Liver (tissue), 9 donors: ENCODE data around the gene LSAMP. TPM values are rescaled to one million over a fixed set of nuclear protein-coding genes. Genes with fewer than 3 reads are reported as not detected.

Experiments used
- DNase-seq: peaks from one replicate; pipeline ENCODE4 v3.0.0-alpha.2; 2017; ENCODE audit warnings: low spot score
- H3K27ac ChIP-seq, 2 donors: one replicate each; pipeline ENCODE4 v1.7.0; 2013; ENCODE audit warnings: inconsistent platforms in 2 of 2, low read length in 2 of 2, control low read depth in 1 of 2, low read depth in 1 of 2, mild to moderate bottlenecking in 1 of 2
- H3K27me3 ChIP-seq, 4 donors: one replicate each; pipeline versions ENCODE4 v1.6.1 to v1.7.0; 2013; ENCODE audit warnings: low read length in 3 of 4, inconsistent platforms in 1 of 4, mild to moderate bottlenecking in 1 of 4, moderate library complexity in 1 of 4; ENCODE audit not compliant: control insufficient read depth in 4 of 4, insufficient read depth in 4 of 4
- H3K36me3 ChIP-seq, 4 donors: one replicate each; pipeline versions ENCODE4 v1.6.1 to v1.7.0; 2013; ENCODE audit warnings: low read length in 3 of 4, mild to moderate bottlenecking in 3 of 4, low read depth in 1 of 4, moderate library complexity in 1 of 4; ENCODE audit not compliant: control insufficient read depth in 4 of 4, insufficient read depth in 3 of 4
- H3K4me1 ChIP-seq, 4 donors: one replicate each; pipeline versions ENCODE4 v1.6.1 to v1.7.0; 2013; ENCODE audit warnings: low read length in 3 of 4, mild to moderate bottlenecking in 3 of 4, moderate library complexity in 1 of 4; ENCODE audit not compliant: control insufficient read depth in 4 of 4, insufficient read depth in 4 of 4
- H3K4me3 ChIP-seq, 3 donors: one replicate each; pipeline versions ENCODE4 v1.6.1 to v1.7.0; 2013; ENCODE audit warnings: low read length in 3 of 3, control low read depth in 1 of 3, low read depth in 1 of 3, mild to moderate bottlenecking in 1 of 3
- H3K9ac ChIP-seq, 2 donors: one replicate each; pipeline ENCODE4 v1.7.0; 2013; ENCODE audit warnings: low read length in 2 of 2, mild to moderate bottlenecking in 2 of 2, moderate library complexity in 2 of 2, control low read depth in 1 of 2, low read depth in 1 of 2
- H3K9me3 ChIP-seq, 4 donors: one replicate each; pipeline versions ENCODE4 v1.6.1 to v1.7.0; 2013; ENCODE audit warnings: low read length in 3 of 4; ENCODE audit not compliant: control insufficient read depth in 4 of 4
- FOXA1 ChIP-seq: IDR thresholded peaks from 2 replicates; pipeline ENCODE4 v1.6.1; 2016; ENCODE audit warnings: antibody characterized with exemption
- FOXA2 ChIP-seq: IDR thresholded peaks from 2 replicates; pipeline ENCODE4 v1.6.1; 2016; ENCODE audit warnings: antibody characterized with exemption
- GABPA ChIP-seq, 2 donors: IDR thresholded peaks in 1 of 2; conservative IDR thresholded peaks in 1 of 2; 2 replicates each; pipeline ENCODE4 v1.6.1; 2016; ENCODE audit warnings: antibody characterized with exemption in 2 of 2, mild to moderate bottlenecking in 1 of 2, moderate library complexity in 1 of 2
- HNF4G ChIP-seq: IDR thresholded peaks from 2 replicates; pipeline ENCODE4 v1.6.1; 2016; ENCODE audit warnings: antibody characterized with exemption
- JUND ChIP-seq, 2 donors: IDR thresholded peaks; 2 replicates each; pipeline ENCODE4 v1.6.1; 2016; ENCODE audit warnings: antibody characterized with exemption in 2 of 2
- NR2F2 ChIP-seq: IDR thresholded peaks from 2 replicates; pipeline ENCODE4 v1.6.1; 2016; ENCODE audit warnings: antibody characterized with exemption
- RAD21 ChIP-seq, 2 donors: IDR thresholded peaks; 2 replicates each; pipeline ENCODE4 v1.6.1; 2016; ENCODE audit warnings: antibody characterized with exemption in 2 of 2, mild to moderate bottlenecking in 2 of 2
- RXRA ChIP-seq, 2 donors: IDR thresholded peaks; 2 replicates each; pipeline ENCODE4 v1.6.1; 2017 to 2018; ENCODE audit warnings: antibody characterized with exemption in 2 of 2, mild to moderate bottlenecking in 1 of 2
- SP1 ChIP-seq: IDR thresholded peaks from 2 replicates; pipeline ENCODE4 v1.6.1; 2018; ENCODE audit warnings: antibody characterized with exemption, mild to moderate bottlenecking
- TAF1 ChIP-seq: conservative IDR thresholded peaks from 2 replicates; pipeline ENCODE4 v1.6.1; 2016; ENCODE audit warnings: antibody characterized with exemption, mild to moderate bottlenecking
- YY1 ChIP-seq: IDR thresholded peaks from 2 replicates; pipeline ENCODE4 v1.6.1; 2016; ENCODE audit warnings: antibody characterized with exemption, mild to moderate bottlenecking
- WGBS: extraction: QIAGEN DNeasy Blood & Tissue Kit; methylation state at CpG from one replicate; pipeline ENCODE4 v1.1.7; 2013; 5-methylcytosine and 5-hydroxymethylcytosine counted together
- polyA plus RNA-seq, 2 donors: library from polyadenylated mRNA; stranded (reverse) in 1 of 2; unstranded in 1 of 2; fragments of 200-250 nt in 1 of 2; fragments of >200 nt in 1 of 2; fragmentation: Nextera tagmentation in 1 of 2; extraction: Ambion mirVana in 1 of 2; gene quantifications; one replicate each; pipeline versions ENCODE4 v1.2.1 to v1.2.3, GENCODE V29; 2013 to 2015
- total RNA-seq, 2 donors: library from RNA; depleted of rRNA; stranded (reverse); fragments of >200 nt; gene quantifications; one replicate each; pipeline ENCODE4 v1.2.3, GENCODE V29; 2014
- TF ChIP-seq, protein P1 (sequence below): IDR thresholded peaks from 2 replicates; pipeline ENCODE4 v1.6.1; 2016; ENCODE audit warnings: antibody characterized with exemption
- TF ChIP-seq, protein P2 (sequence below): IDR thresholded peaks from 2 replicates; pipeline ENCODE4 v1.6.1; 2016; ENCODE audit warnings: antibody characterized with exemption
- TF ChIP-seq, protein P3 (sequence below): IDR thresholded peaks from 2 replicates; pipeline ENCODE4 v1.6.1; 2016; ENCODE audit warnings: antibody characterized with exemption, mild to moderate bottlenecking
- TF ChIP-seq, protein P4 (sequence below): IDR thresholded peaks from 2 replicates; pipeline ENCODE4 v1.6.1; 2016; ENCODE audit warnings: antibody characterized with exemption
- TF ChIP-seq, protein P5 (sequence below): fragments of 150-350 bp; IDR thresholded peaks from 2 replicates; pipeline ENCODE4 v1.5.1; 2017; ENCODE audit warnings: improper control_type of control experiment, low read depth, low read length; ENCODE audit not compliant: missing input control
- donor health status: healthy.
- donor health status: healthy.
- donor health status: healthy.
- donor health status: healthy.
- donor health status: healthy.

LSAMP gene
- total and polyA plus RNA-seq, 4 donors = 0.01 to 0.17 (median 0.06) TPM

- H3K4me1 ChIP-seq = no peaks in the 10 kb centered on the region
- DNase-seq = no peak
- H3K36me3 ChIP-seq = no peaks in the 10 kb centered on the region
- 49% methylated on average over 1 of the region's 1 CpG for WGBS
- no peaks in the 10 kb centered on the region for H3K27me3 ChIP-seq
- TF ChIP-seq FOXA2 (no peak), YY1 (no peak), HNF4G (no peak), GABPA (IDR thresholded peaks at IDR 0.05 in 1 of 2, conservative IDR thresholded peaks at IDR 0.05 in 1 of 2) (no peak), FOXA1 (no peak), RXRA (IDR thresholded peaks at IDR 0.05) (no peak), TAF1 (no peak)
- TF ChIP-seq, protein P1, sequence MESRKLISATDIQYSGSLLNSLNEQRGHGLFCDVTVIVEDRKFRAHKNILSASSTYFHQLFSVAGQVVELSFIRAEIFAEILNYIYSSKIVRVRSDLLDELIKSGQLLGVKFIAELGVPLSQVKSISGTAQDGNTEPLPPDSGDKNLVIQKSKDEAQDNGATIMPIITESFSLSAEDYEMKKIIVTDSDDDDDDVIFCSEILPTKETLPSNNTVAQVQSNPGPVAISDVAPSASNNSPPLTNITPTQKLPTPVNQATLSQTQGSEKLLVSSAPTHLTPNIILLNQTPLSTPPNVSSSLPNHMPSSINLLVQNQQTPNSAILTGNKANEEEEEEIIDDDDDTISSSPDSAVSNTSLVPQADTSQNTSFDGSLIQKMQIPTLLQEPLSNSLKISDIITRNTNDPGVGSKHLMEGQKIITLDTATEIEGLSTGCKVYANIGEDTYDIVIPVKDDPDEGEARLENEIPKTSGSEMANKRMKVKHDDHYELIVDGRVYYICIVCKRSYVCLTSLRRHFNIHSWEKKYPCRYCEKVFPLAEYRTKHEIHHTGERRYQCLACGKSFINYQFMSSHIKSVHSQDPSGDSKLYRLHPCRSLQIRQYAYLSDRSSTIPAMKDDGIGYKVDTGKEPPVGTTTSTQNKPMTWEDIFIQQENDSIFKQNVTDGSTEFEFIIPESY = no peak
- no peaks in the 10 kb centered on the region for H3K9me3 ChIP-seq
- no peak overlapping the region for H3K27ac ChIP-seq
- no peak overlapping the region for H3K9ac ChIP-seq
- no peak overlapping the region for H3K4me3 ChIP-seq
These were observed 104.5 kb downstream of the LSAMP start for GRCh38 chr3:116340680-116341216.

- Histone ChIP-seq H3K27ac (no peak overlapping the region), H3K27me3 (no peaks in the 10 kb centered on the region), H3K4me3 (no peak overlapping the region), H3K36me3 (no peaks in the 10 kb centered on the region), H3K4me1 (no peaks in the 10 kb centered on the region), H3K9me3 (no peaks in the 10 kb centered on the region), H3K9ac (no peak overlapping the region)
- TF ChIP-seq, protein P2, sequence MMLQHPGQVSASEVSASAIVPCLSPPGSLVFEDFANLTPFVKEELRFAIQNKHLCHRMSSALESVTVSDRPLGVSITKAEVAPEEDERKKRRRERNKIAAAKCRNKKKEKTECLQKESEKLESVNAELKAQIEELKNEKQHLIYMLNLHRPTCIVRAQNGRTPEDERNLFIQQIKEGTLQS = no peak
- TF ChIP-seq FOXA1 (no peak), JUND (IDR thresholded peaks at IDR 0.05) (no peak), SP1 (no peak), RAD21 (IDR thresholded peaks at IDR 0.05) (no peak), YY1 (no peak), NR2F2 (no peak), FOXA2 (no peak), GABPA (IDR thresholded peaks at IDR 0.05 in 1 of 2, conservative IDR thresholded peaks at IDR 0.05 in 1 of 2) (no peak)
- TF ChIP-seq, protein P3, sequence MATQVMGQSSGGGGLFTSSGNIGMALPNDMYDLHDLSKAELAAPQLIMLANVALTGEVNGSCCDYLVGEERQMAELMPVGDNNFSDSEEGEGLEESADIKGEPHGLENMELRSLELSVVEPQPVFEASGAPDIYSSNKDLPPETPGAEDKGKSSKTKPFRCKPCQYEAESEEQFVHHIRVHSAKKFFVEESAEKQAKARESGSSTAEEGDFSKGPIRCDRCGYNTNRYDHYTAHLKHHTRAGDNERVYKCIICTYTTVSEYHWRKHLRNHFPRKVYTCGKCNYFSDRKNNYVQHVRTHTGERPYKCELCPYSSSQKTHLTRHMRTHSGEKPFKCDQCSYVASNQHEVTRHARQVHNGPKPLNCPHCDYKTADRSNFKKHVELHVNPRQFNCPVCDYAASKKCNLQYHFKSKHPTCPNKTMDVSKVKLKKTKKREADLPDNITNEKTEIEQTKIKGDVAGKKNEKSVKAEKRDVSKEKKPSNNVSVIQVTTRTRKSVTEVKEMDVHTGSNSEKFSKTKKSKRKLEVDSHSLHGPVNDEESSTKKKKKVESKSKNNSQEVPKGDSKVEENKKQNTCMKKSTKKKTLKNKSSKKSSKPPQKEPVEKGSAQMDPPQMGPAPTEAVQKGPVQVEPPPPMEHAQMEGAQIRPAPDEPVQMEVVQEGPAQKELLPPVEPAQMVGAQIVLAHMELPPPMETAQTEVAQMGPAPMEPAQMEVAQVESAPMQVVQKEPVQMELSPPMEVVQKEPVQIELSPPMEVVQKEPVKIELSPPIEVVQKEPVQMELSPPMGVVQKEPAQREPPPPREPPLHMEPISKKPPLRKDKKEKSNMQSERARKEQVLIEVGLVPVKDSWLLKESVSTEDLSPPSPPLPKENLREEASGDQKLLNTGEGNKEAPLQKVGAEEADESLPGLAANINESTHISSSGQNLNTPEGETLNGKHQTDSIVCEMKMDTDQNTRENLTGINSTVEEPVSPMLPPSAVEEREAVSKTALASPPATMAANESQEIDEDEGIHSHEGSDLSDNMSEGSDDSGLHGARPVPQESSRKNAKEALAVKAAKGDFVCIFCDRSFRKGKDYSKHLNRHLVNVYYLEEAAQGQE = no peak
- TF ChIP-seq, protein P1 = no peak
- TF ChIP-seq, protein P4, sequence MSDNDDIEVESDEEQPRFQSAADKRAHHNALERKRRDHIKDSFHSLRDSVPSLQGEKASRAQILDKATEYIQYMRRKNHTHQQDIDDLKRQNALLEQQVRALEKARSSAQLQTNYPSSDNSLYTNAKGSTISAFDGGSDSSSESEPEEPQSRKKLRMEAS = no peak
- TF ChIP-seq, protein P5, sequence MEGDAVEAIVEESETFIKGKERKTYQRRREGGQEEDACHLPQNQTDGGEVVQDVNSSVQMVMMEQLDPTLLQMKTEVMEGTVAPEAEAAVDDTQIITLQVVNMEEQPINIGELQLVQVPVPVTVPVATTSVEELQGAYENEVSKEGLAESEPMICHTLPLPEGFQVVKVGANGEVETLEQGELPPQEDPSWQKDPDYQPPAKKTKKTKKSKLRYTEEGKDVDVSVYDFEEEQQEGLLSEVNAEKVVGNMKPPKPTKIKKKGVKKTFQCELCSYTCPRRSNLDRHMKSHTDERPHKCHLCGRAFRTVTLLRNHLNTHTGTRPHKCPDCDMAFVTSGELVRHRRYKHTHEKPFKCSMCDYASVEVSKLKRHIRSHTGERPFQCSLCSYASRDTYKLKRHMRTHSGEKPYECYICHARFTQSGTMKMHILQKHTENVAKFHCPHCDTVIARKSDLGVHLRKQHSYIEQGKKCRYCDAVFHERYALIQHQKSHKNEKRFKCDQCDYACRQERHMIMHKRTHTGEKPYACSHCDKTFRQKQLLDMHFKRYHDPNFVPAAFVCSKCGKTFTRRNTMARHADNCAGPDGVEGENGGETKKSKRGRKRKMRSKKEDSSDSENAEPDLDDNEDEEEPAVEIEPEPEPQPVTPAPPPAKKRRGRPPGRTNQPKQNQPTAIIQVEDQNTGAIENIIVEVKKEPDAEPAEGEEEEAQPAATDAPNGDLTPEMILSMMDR = no peak
- 41% methylated on average over 4 of the region's 4 CpGs for WGBS
- no peak for DNase-seq
These were observed 105.8 kb downstream of the LSAMP start for GRCh38 chr3:116339441-116340028.
